ENCODE results near the gene DHRSX.

DNA sequence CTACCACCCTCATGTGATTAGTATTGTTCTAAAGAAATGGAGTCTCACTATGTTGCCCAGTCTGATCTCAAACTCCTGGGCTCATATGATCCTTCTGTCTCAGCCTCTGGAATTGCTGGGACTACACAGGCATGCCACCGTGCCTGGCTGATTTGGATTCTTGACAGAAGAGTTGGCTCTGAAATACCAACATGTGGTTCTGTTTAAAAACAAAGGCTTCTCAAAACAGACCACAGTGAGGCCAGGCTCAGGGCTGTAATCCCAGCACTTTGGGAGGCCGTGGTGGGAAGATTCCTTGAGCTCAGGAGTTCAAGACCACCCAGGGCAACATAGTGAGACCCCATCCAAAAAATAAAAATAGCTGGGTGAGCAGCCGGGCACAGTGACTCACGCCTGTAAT lies 126.7 kb downstream of the DHRSX start:
- no peak for TF ChIP-seq CTCF (conservative IDR thresholded peaks at IDR 0.05 in 1 of 2, IDR thresholded peaks at IDR 0.05 in 1 of 2; ENCODE audit: low read depth in 1 of 2, low read length in 2 of 2)
- no peak for TF ChIP-seq EZH2 (IDR thresholded peaks at IDR 0.05; ENCODE audit: low read length, missing control alignments)
